Urinary bladder (tissue), 4 donors: ENCODE results near the gene AKR1D1. TPM values are rescaled to one million over a fixed set of nuclear protein-coding genes. Genes with fewer than 3 reads are reported as not detected.
"Not testable (repeated sequence)": the region's sequence is repeated elsewhere in the genome, so short reads cannot be mapped to it uniquely, and the experiment has no call there.

ENCODE experiments used
- DNase-seq: peaks from one replicate; pipeline ENCODE4 v3.0.0-alpha.2; 2015; ENCODE audit errors: extremely low spot score
- H3K27ac ChIP-seq: one replicate; pipeline ENCODE4 v1.5.1; 2013; ENCODE audit warnings: low read depth, mild to moderate bottlenecking, moderate library complexity
- H3K36me3 ChIP-seq: one replicate; pipeline ENCODE4 v1.6.1; 2013; ENCODE audit warnings: mild to moderate bottlenecking, moderate library complexity; ENCODE audit not compliant: insufficient read depth
- H3K4me1 ChIP-seq: one replicate; pipeline ENCODE4 v1.6.1; 2013; ENCODE audit warnings: mild to moderate bottlenecking, moderate library complexity; ENCODE audit not compliant: insufficient read depth
- H3K4me3 ChIP-seq: one replicate; pipeline ENCODE4 v1.5.1; 2013; ENCODE audit warnings: low read depth, low read length
- WGBS: extraction: QIAGEN DNeasy Blood & Tissue Kit; methylation state at CpG from one replicate; pipeline ENCODE4 v1.1.7; 2013; 5-methylcytosine and 5-hydroxymethylcytosine counted together
- polyA plus RNA-seq: library from polyadenylated mRNA; stranded (reverse); fragments of 200-250 nt; gene quantifications from one replicate; pipeline ENCODE4 v1.2.3, GENCODE V29; 2013
- total RNA-seq: library from RNA; depleted of rRNA; stranded (reverse); fragments of >200 nt; gene quantifications from one replicate; pipeline ENCODE4 v1.2.3, GENCODE V29; 2014
- donor health status: healthy with polysubstance abuse.
- donor health status: healthy.

The AKR1D1 gene
- total and polyA plus RNA-seq, 2 donors = not detected

DNA sequence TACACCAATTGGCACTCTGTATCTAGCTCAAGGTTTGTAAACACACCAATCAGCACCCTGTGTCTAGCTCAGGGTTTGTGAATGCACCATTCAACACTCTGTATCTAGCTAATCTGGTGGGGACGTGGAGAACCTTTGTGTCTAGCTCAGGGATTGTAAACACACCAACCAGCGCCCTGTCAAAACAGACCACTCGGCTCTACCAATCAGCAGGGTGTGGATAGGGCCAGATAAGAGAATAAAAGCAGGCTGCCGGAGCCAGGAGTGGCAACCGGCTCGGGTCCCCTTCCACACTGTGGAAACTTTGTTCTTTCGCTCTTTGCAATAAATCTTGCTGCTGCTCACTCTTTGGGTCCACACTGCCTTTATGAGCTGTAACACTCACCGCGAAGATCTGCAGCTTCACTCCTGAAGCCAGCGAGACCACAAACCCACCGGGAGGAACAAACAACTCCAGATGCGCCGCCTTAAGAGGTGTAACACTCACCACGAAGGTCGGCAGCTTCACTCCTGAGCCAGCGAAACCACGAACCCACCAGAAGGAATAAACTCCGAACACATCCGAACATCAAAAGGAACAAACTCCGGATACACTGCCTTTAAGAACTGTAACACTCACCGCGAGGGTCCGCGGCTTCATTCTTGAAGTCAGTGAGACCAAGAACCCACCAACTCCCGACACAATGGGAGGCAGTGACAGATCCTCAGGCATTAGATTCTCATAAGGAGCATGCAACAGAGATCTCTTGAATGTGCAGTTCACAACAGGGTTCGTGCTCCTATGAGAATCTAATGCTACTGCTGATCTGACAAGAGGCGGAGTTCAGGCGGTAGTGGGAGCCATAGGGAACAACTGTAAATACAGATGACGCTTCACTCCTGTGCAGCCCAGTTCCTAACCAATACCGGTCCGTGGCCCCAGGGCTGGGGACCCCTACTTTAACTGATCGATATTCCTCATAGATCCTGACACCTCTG, 70.8 kb downstream of the AKR1D1 start:
- not testable (repeated sequence) for H3K4me1 ChIP-seq, DNase-seq, H3K27ac ChIP-seq, H3K4me3 ChIP-seq, H3K36me3 ChIP-seq
- 73% methylated on average over 32 of the region's 32 CpGs for WGBS

DNA sequence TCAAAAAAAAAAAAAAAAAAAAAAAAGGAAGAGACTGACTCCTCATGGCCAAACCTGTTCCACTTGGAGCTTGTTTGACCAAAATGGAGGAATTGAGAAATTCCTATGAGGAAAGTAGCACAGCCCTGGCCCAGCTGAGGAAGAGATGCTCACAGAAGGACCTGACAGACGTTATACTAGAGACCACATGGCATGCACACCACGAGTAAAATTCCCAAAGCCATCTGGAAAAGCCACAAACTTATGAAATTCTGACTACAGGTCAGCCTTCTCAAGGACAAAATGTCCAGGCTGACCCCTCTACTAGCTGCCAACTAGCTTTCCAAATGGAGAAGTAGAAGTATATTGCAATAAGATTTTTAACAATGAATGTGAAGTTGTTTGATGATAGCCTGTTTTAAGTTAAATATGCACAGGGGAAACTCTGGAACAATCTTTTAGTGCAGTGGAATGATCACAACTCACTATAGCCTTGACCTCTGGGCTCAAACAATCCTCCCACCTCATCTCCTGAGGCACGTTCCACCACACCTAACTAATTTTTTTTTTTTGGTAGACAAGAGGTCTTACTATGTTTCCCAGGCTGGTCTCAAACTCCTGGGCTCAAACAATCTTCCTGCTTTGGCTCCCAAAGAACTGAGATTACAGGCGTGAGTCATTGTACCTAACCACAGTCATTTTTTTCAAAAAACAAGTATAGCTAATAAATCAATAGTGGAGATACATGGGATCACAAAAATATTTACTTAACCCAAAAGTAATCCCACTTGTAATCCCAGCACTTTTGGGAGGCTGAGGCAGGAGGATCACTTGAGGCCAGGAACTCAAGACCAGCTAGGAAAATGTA, 75.7 kb downstream of the AKR1D1 start:
- 78% methylated on average over 4 of the region's 4 CpGs for WGBS
- DNase-seq = no peak
- H3K4me1 ChIP-seq = no peaks in the 10 kb centered on the region

DNA sequence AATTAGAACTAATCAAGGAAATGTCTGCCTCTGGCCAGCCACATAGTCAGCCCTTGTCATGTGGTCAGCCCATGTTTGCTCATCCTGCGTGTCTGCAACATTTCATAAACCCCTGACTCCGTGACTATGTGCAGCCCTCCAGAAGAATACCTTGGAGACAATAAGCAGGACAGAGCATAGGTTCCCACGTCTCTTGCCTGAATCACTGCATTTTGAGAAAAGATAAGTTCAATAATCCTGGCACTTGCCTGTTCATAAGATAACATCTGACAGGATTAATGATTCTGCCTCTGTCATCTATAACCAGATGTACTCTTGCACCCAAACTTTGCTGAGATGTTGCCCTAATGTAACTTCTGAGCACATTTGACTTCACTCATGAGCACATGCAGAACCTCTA, 78.4 kb downstream of the AKR1D1 start:
- Histone ChIP-seq H3K4me3 (no peak overlapping the region), H3K4me1 (no peaks in the 10 kb centered on the region), H3K36me3 (no peaks in the 10 kb centered on the region), H3K27ac (no peak overlapping the region)
- no peak for DNase-seq
- WGBS = 68% methylated on average over 3 of the region's 3 CpGs

More for the DNA sequence above, 75.7 kb downstream of the AKR1D1 start:
- Histone ChIP-seq H3K36me3 (no peaks in the 10 kb centered on the region), H3K27ac (no peak overlapping the region), H3K4me3 (no peak overlapping the region)

DNA sequence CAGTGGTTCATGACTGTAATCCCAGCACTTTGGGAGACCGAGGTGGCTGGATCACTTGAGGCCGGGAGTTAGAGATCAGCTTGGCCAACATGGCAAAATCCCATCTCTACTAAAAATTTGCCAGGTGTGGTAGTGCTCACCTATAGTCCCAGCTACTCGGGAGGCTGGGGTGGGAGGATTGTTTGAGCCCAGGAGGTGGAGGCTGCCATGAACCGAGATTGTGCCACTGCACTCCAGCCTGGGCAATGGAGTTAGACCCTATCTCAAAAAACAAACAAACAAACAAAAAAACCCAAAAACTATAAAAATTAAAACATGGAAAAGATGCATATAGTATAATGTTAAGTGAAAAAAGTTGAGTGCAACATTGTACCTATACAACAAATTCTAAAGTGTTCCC, 81.4 kb downstream of the AKR1D1 start:
- no peak for DNase-seq
- 95% methylated on average over 4 of the region's 4 CpGs for WGBS
- no peak overlapping the region for H3K4me3 ChIP-seq

DNA sequence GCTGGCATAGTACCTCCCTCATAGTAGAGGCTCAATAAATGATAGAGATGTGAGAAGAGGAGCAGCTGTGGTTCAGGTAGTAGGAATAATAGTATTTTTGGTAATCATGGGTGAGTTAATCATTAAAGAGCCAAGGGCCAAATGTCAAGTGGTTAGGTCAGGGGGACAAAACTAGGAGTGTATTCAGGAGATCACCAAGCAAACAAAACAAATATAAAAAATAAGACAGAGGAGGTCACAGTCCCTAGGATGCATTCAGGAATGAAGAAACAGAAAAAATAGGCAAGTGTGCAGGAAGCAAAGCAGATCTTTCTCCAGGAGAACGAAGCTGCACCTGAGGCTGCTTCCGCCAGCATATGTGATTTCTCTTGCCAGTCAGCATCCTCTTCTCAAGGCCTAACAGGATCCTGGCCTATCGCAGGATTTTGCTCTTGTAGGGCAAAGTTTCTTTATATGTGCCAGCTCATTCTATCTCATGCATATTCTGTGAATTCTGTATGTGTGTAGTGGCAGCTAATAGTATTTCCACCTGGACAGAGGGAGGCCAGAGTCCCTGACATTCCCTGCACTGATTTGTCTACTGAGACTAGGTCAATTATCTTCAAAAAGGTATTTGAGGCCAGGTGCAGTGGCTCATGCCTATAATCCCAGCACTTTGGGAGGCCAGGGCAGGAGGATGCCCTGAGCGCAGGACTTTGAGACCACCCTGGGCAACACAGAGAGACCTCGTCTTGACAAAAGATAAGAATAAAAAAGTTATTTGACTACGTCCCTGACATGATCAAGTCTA, 82.7 kb downstream of the AKR1D1 start:
- 93% methylated on average over 6 of the region's 6 CpGs for WGBS
- Histone ChIP-seq H3K27ac (no peak overlapping the region), H3K4me1 (no peaks in the 10 kb centered on the region), H3K36me3 (no peaks in the 10 kb centered on the region), H3K4me3 (no peak overlapping the region)
- no peak for DNase-seq

More for the DNA sequence above, 81.4 kb downstream of the AKR1D1 start:
- H3K4me1 ChIP-seq = no peaks in the 10 kb centered on the region
- H3K27ac ChIP-seq = no peak overlapping the region
- no peaks in the 10 kb centered on the region for H3K36me3 ChIP-seq

DNA sequence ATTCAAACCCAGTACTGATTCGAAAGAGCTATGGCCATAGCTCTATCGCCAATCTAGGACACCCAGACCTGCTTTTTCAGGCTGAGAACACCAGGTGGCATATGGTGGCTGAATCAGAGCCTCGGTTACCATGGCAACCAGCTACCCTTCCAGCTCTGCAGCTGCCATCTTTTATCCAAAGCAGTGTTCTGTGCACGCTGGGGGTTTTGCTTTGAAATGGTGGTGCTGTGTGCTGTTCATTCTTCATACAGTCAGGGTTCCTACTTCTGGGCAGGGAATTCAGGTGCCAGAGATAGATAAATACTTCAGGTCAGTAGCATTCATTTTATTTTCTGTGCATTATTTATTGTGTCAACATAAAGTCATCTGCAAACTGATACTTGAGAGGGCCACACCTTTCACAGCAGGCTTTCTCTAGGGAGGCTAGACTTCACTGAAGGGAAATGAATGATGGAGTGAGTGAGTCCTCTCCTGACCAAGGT, 85.4 kb downstream of the AKR1D1 start:
- Histone ChIP-seq H3K27ac (no peak overlapping the region), H3K36me3 (no peaks in the 10 kb centered on the region), H3K4me3 (no peak overlapping the region), H3K4me1 (no peaks in the 10 kb centered on the region)
- 21% methylated on average over 4 of the region's 4 CpGs for WGBS
- DNase-seq = peak; percentile 73

DNA sequence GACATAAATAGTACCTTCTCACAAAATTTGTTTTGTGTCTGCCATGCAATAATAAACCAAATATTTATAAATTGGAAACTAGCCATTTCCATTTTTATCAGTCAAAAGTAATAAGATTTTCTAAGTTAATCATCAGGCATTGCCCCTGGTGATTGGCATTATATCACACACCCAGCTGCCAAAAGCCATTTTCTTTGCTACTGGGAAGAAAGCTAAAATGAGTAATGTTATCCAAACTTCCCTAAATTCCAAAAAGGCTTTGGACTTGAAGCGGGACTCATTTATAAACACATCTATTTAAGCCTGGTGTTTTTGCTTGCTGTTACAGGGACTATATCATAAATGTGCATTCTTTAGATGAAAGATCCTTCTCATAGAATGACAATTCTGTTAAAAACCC, 86.0 kb downstream of the AKR1D1 start:
- Histone ChIP-seq H3K4me3 (no peak overlapping the region), H3K27ac (no peak overlapping the region), H3K4me1 (no peaks in the 10 kb centered on the region), H3K36me3 (no peaks in the 10 kb centered on the region)
- DNase-seq = no peak
- 43% methylated on average over 1 of the region's 1 CpG for WGBS

DNA sequence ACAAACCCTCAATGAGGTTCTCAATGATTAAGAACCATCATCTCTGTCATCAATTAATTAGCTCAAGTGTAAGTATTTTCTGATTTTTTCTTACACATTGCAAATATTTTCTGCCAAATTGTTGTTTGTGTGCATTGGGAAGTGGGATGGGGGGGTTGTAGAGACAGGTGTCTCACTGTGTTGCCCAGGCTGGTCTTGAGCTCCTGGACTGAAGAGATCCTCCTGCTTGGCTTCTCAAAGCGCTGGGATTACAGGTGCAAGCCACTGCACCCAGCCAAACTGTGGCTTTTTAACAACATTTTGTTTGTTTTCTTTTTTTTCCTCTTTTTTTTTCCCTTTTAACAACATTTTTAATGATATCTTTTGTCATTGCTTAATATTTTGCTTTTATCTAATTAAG, 87.5 kb downstream of the AKR1D1 start:
- Histone ChIP-seq H3K36me3 (no peaks in the 10 kb centered on the region), H3K27ac (no peak overlapping the region), H3K4me1 (no peaks in the 10 kb centered on the region), H3K4me3 (no peak overlapping the region)
- 93% methylated on average over 1 of the region's 1 CpG for WGBS
- DNase-seq = no peak

DNA sequence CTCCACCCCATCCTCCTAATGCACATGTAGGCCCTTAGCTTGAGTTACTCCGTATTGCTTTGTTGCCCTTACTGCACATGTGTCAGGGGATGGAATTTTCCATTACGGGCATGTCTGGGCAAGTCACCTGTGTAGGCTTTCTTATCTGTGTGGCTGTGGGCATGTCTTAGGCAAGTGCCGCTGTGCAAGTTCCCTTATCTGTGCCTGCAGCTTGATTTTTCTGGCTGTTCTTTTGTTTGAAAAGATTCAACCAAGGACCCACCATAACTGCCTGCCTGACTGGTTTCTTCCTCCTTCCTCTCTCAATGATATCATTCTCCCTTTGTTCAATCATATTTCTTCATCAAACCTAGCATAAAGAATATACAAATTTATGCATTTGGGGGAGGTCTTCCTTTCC, 88.5 kb downstream of the AKR1D1 start:
- WGBS = 97% methylated on average over 3 of the region's 3 CpGs
- H3K36me3 ChIP-seq = no peaks in the 10 kb centered on the region
- H3K4me3 ChIP-seq = no peak overlapping the region
- no peak for DNase-seq
- H3K27ac ChIP-seq = no peak overlapping the region
- H3K4me1 ChIP-seq = no peaks in the 10 kb centered on the region

DNA sequence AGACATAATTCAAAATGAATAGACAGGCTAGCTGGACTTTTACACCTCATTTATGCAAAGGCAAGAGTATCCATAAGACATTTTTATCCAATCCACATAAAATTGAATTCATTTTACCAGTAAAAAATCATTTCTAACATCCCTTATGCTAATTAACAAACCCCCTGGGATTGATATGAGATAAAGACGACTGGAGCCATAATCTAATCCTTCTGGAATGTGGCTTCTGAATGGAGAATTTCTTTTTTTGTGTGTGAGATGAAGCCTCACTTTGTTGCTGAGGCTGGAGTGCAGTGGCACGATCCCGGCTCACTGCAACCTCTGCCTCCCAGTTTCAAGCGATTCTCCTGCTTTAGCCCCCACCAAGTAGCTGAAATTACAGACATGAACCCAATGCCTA, 90.4 kb downstream of the AKR1D1 start:
- Histone ChIP-seq H3K27ac (no peak overlapping the region), H3K36me3 (no peaks in the 10 kb centered on the region), H3K4me1 (no peaks in the 10 kb centered on the region), H3K4me3 (no peak overlapping the region)
- DNase-seq = no peak
- 60% methylated on average over 4 of the region's 4 CpGs for WGBS

DNA sequence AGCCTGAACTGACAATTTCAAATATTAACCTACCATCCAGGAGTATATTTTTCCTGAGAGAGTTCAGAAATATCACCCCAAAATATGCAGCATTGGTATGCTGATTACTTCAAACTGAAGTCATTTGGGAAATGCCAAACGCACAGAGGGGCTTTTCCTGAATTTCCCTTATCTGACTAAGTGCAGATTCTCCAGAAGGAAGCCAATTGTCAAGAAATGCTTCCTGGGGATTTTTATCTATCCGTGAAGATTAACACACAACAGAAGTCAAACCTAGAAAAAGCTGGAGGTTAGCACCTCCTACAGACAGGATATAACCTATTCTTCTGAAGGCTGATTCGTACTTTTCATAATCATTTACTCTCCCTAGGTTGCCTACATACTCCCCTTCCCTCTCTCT, 91.0 kb downstream of the AKR1D1 start:
- no peak overlapping the region for H3K4me3 ChIP-seq
- no peak overlapping the region for H3K27ac ChIP-seq
- no peaks in the 10 kb centered on the region for H3K36me3 ChIP-seq
- no peaks in the 10 kb centered on the region for H3K4me1 ChIP-seq
- DNase-seq = no peak
- WGBS = 54% methylated on average over 3 of the region's 3 CpGs

DNA sequence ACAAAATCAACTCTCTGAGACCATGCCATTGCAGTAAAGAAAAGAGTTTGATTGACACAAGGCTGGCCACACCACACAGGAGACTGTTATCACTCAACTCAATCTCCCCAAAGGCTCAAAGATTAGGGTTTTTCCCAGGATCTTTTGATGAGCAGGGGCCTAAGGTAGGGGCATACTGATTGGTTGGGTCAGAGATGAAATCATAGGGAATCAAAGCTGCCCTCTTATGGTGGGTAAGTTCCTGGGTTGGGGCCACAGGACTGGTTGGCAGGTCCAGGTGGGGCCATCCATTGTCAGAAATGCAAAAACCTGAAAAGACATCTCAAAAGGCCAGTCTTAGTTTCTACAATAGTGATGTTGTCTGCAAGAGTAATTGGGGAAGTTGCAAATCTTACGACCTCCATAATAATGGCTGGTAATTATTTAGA, 91.6 kb downstream of the AKR1D1 start:
- H3K27ac ChIP-seq = no peak overlapping the region
- H3K4me1 ChIP-seq = no peaks in the 10 kb centered on the region
- no peaks in the 10 kb centered on the region for H3K36me3 ChIP-seq
- WGBS = 79% methylated on average over 1 of the region's 1 CpG
- no peak overlapping the region for H3K4me3 ChIP-seq
- DNase-seq = no peak
